ENCODE measurements around the gene GINM1.

The GINM1 gene, protein sequence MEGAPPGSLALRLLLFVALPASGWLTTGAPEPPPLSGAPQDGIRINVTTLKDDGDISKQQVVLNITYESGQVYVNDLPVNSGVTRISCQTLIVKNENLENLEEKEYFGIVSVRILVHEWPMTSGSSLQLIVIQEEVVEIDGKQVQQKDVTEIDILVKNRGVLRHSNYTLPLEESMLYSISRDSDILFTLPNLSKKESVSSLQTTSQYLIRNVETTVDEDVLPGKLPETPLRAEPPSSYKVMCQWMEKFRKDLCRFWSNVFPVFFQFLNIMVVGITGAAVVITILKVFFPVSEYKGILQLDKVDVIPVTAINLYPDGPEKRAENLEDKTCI

DNA sequence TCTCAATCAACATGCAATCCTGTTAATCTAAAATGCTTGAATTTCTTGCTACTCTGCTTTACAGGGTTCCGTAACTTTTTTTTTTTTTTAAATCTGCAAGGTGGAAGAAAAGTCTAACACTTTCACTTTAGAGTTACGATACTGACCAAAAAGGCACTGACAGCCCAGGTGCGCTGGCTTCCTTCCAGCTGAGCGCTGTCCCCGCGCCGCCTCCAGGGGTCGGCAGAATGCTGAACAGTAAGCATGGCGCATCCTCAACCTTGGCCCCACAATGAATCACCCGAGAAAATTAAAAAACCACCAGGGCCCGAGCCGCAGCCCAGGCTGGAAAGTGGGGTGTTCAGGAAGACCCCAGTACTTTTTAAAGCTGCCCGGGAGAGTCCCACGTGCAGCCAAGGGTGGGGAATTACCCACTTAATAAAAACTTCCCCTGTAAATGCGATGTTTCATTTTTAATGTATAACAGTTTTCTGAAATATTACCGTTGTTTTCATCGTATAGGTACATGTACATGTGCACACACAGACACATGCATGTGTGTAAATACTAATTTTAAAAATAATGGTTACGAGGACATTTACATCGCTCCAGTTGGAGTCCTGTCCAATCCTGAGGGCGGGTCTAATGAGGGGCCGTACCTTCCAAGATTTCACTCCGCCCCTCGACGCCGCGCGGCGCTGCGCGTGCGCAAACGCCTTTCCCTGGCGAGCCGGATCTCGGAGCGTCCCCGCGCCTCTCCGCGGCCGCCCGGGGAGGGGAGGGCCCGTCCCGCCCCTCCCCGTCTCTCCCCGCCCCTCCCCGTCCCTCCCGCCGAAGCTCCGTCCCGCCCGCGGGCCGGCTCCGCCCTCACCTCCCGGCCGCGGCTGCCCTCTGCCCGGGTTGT is at the start of gene GINM1:
Gene GINM1 (plus strand): TSS at position 849 of the 883 bp plus-strand sequence. CDS start 40 bp downstream, outside the sequence.
- DNase-seq (ENCODE audit: low spot score): peak; percentile 97

DNA sequence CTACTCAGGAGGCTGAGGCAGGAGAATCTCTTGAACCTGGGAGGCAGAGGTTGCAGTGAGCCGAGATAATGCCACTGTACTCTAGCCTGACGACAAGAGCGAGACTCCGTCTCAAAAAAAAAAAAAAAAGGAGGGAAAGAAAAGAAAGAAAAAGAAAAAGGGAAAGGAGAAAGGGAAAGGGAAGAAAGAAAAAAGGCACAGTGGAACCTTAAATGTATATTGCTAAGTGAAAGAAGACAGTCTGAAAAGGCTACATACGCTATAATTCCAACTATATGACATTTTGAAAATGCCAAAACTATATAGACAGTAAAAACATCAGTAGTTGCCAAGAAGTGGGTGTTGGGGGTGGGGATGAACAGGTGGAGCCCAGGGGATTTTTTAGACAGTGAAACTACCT is 36.5 kb upstream of the GINM1 start:
- no peak for DNase-seq (ENCODE audit: low spot score)

DNA sequence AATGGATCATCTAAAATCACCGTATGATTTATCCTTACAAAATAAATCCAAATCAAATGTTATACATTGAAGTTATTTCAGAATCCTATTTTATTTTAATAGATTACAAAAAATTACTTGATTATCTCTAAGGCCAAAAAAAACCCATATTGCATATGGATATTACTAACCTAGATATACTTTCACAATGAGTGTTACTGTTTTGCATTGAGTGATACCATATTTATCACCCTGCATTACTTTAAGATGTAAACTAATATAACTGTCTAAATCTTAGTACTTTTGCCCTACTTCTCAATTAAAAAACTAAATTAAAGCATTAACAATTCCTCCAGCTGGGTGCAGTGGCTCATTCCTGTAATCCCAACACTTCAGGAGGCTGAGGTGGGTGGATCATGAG is 31.4 kb upstream of the GINM1 start:
- no peak for DNase-seq (ENCODE audit: low spot score)

DNA sequence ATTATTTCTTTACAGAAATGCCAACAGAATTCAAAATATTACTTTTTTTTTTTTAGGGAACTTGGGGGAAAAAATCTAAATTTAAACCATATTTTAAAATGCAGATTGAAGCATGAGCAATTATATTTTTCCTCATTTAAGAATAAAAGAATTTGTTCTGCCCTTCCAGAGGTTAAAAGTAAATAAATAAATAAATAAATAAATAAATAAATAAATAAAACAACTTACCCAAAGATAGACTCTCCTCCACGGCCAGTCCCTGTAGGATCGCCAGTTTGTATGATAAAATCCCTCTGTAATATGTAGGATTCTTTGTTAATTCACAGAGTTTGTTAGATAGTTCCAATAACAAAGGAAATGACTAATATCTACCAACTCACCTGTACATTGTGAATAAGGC is 25.0 kb upstream of the GINM1 start:
- no peak for DNase-seq (ENCODE audit: low spot score)

DNA sequence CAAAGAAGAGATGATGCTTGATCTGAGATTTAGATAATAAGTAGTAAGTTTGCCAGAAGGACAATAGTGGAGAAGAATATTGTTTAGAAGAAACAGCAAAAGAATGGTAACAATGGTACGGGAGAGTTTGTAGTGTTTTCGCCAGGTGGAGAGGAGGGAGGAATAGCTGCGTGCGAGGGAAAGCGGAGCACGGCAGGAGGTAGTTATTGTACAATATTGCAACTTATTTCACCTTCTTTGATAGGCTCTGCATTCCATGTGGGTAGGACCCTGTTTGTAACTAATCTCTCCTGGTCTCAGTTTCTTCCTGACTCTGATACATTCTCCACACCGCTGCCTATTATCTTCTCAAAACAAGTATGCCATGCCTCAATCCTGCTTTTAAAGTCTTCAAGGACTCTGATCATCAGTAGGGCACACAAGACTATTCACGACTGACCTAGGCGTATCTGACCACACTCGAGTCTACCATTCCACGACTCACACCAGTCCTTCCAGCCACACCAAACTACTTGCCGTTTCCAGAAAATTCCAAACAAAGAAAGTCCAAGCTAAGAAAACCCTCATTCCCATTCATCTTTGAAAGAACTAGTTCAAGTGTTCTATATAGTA is 21.4 kb upstream of the GINM1 start:
- DNase-seq (ENCODE audit: low spot score): no peak

DNA sequence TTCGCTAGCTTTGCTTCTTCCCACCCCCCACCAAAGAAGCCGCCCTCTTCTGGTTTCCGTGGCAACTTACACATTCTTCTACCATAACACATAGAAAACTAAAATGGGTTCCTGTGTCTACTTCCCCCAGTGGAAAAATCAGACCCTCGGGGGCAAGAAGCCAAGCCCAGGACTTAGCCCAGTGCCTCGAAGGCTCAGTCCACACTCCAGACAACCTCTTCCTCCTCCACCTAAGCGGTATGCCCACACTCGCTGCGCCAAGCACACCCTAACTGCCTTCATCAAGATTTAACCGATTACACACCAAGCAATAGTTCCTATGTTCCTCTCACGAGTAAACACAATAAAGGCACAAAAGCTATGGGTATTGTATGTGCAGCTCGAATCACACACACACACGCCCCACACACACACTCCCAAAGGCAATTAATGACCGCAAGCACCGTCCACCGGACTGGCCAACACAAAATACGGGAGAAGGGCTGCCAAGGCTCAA is 20.9 kb upstream of the GINM1 start:
- DNase-seq (ENCODE audit: low spot score): peak; percentile 53

DNA sequence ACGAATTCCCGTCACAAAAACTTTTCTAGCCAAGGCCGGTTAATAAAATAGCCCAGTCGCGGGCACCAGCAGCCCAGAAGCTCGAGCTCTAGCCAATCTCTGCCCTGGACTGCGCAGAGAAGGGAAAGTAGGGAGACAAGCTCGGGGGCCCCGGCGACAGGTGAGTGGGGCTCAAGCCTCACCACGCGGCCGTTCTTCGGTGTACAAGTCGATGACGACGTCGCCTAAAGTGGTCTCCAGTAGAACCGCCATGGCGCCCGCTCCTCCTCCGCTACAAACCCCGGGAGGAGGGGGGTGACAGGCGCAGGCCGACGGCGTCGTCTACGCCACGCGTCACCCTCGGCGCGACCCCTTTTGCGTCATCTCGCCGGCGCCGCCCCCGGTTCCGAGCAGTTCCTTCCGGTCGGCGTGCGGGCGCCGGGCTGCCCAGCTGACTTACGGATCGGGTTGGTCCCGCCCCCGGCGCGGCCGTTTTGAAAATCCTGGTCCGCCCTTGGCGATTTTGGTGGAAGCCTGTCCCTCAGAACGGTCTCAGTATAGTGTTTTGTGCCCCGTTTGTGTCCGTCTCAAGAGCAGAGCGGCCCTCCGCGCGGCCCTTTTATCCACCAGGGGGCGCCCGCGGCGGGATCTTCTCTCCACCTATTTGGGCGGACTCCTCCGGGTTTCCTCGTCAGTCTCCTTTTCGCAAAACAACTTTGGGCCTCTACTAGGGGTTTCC is 20.3 kb upstream of the GINM1 start, which contains the start of gene PPIL4:
Gene PPIL4 (minus strand): TSS at position 290 of the 718 bp plus-strand sequence. CDS start 38 bp downstream, at position 252.
- DNase-seq (ENCODE audit: low spot score): peak; percentile 96

DNA sequence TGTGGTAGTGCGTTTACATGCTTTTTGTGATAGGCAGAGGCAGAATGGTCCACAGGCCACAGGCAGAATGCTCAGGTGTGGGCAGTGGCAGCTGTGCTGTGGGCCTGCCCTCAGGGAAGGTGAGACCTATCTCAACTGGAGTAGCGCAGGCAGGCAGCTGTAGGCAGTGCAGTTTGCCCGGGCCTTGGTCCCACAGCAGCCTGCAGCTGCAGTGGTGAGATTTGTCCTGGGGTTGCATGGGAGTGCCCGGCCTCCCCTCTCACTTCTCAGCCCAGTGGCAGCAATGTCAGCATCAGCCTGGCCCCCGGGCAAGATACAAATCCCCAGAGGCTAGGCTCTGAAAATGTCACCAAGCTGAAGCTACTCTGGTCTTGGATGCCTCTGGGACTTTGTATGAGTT is 14.3 kb upstream of the GINM1 start:
- DNase-seq (ENCODE audit: low spot score): no peak

DNA sequence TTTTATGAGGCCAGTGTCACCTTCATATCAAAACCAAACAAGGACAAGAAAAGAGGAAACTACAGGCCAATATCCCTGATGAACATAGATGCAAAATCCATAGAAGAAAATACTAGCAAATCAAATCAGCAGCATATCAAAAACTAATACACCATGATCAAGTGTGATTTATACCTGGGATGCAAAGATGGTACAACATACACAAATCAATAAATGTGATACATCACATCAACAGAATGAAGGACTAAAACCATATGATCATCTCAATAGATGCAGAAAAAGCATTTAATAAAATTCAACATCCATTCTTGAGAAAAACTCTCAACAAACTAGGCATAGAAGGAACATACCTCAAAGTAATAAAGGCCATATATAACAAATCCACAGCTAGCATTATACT is 8.1 kb upstream of the GINM1 start:
- no peak for DNase-seq (ENCODE audit: low spot score)

DNA sequence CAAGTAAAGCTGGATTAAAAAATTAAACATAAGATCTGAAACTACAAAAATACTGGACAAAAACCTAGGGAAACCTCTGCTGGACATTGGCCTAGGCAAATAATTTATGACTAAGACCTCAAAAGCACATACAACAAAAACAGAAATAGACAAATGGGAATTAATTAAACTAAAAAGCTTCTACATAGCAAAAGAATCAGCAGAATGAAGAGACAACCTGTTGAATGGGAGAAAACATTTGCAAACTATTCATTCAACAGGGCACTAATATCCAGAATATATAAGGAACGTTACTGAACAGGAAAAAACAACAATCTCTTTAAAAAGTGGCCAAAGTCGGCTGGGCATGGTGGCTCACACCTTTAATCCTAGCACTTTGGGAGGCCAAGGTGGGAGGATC is 6.8 kb upstream of the GINM1 start:
- no peak for DNase-seq (ENCODE audit: low spot score)

DNA sequence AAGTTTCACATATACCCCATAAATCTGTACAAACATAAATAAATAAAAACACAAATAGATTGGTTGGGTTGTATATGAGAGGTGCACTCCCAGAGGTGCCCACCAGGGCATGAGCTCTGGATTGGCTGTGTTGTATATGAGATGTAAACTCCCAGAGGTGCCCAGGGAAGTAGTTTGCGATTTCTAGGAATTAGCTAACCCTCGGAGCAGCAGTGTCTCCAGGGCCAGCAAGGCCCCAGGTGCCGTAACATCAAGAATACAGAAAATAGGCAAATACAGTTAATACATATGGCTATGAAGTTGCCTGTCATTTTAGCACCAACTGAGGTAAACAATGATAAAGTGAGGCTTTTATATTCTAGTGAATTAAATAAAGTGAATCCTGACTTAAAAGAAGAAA is 5.4 kb upstream of the GINM1 start:
- DNase-seq (ENCODE audit: low spot score): no peak

DNA sequence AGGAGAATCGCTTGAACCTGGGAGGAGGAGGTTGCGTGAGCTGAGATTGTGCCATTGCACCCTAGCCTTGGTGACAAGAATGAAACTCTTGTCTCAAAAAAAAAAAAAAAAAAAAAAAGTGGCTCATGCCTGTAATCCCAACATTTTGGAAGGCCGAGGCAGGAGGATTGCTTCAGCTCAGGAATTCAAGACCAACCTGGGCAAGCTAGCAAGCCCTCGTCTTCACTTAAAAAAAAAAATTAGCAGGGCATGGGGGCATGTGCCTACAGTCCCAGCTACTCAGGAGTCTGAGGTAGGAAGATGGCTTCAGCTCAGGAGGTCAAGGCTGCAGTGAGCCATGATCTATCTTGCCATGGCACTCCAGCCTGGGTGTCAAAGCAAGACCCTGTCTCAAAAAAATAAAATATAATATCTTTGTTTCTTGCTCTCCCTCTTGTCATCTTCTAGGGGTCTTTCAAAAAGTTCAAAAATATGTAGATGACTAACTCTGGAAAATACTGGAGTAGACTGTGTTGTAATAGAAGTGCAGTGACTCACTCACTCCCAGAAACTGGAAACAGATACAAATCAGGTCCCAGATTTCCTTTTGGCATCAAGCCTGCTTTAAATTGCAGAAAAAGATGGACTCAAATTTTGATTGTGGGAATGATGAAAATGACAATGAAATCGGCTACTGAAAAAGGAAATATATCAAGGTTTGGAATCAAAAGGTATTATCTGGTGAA is 2.8 kb upstream of the GINM1 start:
- no peak for DNase-seq (ENCODE audit: low spot score)

DNA sequence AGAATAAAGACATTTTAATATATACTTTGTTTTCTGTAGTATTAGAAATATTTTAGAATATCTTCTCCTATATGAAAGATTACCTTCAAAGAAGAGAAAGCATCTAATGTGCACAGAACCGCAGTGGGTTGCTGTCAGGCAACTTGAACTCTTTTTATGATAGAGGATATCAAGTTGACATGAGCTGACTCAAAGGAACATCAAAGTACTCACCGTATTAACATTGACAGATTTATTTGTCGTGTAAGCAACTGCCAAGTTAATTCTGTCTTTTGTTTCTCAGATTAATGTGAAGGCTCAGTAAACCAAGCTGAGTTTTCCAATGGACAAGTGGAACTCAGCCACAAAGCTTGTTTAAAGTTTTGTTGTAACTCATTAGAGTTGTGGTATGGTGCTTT is 2.2 kb upstream of the GINM1 start:
- DNase-seq (ENCODE audit: low spot score): no peak

DNA sequence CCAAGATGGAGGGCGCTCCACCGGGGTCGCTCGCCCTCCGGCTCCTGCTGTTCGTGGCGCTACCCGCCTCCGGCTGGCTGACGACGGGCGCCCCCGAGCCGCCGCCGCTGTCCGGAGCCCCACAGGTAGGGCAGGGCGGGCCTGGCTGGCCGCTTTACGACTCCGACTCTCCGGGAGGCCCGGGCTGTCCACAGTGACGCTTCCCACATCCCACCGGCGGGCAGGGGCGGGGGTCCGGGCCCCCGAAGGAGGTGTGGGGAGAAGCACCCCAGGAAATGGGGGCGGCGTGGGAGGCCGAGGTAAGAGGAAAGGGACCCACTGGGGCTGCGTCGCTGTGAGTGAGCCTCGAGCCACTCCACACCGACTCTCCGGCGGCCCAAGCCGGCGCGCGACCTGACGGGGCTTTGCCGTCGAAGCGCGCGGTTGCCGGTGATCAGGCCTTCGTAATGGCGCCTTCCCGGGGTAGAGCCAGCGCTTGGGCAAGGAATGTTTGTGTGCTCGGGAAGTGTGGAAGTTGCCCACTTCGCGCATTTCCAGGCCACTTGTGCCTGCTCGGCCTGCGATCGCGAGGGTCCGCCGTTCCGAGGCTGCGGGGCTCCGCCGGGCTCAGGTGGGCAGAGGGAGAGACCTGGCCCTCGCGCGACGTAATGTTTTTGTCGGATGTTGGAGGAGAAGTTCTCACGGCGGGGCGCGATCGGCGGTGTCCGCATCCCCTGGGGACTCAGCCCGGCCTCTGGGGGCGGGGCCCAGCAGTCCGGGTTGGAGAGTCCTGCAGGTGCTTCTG is 427 bp downstream of the GINM1 start:
- DNase-seq (ENCODE audit: low spot score): peak; percentile 73

DNA sequence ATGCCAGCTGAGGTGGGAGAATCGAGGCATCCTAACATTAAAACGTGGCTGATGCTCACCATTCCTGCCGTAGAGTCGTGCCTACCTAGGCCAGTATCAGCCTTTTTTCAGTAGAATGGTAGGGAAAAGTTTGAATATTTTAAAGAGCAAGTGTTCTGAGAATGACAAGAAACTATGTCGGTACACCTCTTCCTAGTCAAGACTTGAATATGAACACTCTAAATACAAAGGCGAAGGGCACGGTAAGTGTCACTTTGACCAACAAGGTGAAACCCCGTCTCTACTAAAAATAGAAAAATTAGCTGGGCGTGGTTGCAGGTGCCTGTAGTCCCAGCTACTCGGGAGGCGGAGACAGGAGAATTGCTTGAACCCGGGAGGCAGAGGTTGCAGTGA is 1.0 kb downstream of the GINM1 start:
- no peak for DNase-seq (ENCODE audit: low spot score)

DNA sequence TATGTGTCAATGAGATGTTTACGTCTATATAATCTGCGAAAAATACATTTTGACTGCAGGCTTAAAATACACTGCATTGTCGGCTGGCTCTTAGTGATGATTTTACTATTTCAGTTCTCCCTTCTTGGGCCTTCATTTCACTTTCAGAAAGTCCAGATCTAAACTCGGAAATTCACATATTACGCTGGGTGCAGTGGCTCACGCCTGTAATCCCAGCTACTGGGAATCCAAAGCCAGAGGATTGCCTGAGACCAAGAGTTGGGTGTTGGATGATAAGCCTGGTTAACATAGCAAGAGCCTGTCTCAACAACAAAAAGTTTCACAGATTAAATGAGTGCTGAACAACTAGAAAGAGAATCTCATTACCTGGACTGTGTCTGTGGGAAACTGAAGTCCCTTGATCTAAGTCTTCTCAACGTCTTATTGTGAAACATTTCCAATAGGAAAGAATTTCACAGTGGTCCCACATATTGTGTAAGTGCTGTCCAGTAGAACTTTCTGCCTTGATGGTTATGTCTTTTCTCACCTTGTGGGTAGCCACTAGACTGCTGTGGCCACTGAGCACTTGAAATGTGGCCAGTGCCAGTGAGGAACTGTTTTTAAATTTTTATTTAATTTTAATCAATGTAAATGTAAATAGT is 1.9 kb downstream of the GINM1 start:
- no peak for DNase-seq (ENCODE audit: low spot score)

DNA sequence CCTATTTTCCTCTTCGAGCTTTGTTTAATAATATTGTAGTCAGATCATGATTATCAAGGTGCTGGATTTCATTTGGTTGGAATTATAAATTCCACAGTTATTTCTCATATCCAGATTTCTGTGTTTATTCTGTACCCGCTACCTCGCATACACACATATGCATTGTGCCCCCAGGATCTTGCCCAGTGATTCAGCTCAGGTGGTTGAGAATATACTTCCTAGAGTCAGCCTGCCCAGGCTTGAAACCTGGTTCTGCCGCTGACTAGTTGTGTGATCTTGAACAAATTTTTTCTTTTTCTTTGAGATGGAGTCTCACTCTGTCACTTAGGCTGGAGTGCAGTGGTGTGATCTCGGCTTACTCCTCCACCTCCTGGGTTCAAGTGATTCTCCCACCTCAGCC is 14.7 kb downstream of the GINM1 start:
- DNase-seq (ENCODE audit: low spot score): no peak

DNA sequence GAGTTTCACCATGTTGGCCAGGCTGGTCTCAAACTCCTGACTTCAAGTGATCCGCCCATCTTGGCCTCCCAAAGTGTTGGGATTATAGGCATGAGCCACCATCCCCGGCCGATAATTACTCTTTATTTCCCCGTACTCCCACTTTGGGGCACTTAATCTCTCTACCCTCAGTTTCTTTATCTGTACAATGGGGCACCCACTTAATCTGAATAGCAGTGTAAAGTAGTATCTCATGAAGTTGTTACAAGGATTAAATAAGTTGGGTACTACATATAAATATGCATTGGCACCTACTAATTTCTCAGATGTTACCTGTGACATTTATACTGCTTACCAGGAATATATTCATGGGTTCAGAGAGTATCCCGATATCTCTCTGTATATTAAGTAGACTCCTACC is 15.2 kb downstream of the GINM1 start:
- no peak for DNase-seq (ENCODE audit: low spot score)

DNA sequence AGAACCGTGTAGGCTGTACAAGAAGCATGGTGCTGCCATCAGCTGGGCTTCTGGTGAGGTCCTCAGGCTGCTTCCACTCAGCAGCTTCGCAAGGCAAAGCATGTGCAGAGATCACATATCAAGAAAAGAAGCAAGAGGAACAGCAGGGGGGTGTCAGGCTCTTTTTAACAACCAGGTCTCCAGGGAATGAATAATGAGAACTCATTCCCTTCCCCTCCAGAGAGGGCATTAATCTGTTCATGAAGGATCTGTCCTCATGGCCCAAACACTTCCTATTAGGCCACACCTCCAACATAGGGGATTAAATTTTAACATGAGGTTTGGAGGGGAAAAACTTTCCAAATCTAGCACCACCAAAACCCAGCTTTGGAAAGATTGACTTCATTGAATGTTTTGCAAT is 20.0 kb downstream of the GINM1 start:
- DNase-seq (ENCODE audit: low spot score): no peak

DNA sequence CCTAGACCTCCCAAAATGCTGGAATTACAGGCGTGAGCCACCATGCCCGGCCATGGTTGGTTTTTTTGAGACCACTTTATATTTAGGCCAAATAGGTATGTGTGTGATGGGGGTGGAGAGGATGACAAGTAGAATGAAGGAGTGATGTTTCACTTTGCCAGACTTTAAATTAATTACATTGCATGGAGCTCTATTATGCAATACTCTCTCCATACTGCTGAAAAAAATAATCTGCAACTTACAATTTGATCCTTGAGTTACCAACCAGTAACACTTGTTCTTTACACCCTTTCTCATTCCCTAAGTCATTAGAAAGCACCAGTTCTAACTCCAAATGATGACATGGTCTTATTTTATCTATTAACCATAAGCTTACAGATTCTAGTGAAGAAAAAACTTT is 26.8 kb downstream of the GINM1 start:
- no peak for DNase-seq (ENCODE audit: low spot score)

Data from ecto neural progenitor cell (in vitro differentiated cells).